Thyroid gland (tissue), 4 donors: ENCODE results near the gene ZNF143.

ENCODE experiments used
- POLR2A ChIP-seq, 2 donors: fragments of 450-650 bp; IDR thresholded peaks; one replicate each; pipeline ENCODE4 v1.6.1; 2017; ENCODE audit warnings: antibody characterized with exemption in 2 of 2, mild to moderate bottlenecking in 2 of 2, moderate library complexity in 1 of 2
- TF ChIP-seq, protein P1 (sequence below), 6 experiments: fragments of 200-600 bp in 3 of 6; fragments of 450-650 bp in 3 of 6; sonication (generic) in 3 of 6; IDR thresholded peaks; one replicate each; pipeline ENCODE4 v1.5.1; 2016 to 2019; ENCODE audit warnings: antibody characterized with exemption in 6 of 6, mild to moderate bottlenecking in 2 of 6, inconsistent platforms in 1 of 6, moderate library complexity in 1 of 6

DNA sequence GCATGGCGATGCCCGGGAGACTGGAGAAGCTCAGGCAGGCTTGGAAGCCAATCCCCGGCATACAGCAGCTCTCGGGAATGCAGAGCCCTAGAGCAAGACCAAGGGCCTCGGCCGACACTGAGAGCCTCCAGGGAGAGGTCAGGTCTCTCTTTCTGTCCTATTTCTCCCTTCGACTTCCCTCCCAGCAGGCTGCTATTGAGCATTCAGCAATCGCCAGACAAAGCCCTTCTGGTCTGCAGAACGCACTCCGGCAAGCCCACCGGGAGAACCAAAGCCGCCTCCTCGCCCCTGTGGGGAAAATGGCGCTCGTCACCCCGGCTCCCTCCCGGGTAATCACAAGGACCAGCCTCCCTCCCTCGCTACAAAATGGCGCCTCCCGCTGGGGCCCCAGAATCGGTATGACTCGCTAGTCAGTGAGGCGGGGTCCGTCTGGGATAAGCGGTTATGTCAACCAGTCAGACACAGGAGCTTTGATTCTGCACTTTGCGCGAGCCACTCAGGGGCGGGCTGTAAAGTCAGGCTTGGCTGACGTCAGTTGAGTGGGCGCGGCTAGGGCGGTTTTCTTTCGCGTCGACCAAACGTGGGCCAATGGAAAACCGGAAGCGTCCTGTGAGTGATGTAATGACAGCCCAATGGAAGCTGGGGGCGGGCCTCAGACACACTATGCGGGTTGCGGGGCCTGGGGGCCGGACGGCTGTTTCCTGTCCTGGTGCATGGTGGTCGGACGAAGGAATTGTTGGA is at the start of gene ZNF143:
- TF ChIP-seq, protein P1, sequence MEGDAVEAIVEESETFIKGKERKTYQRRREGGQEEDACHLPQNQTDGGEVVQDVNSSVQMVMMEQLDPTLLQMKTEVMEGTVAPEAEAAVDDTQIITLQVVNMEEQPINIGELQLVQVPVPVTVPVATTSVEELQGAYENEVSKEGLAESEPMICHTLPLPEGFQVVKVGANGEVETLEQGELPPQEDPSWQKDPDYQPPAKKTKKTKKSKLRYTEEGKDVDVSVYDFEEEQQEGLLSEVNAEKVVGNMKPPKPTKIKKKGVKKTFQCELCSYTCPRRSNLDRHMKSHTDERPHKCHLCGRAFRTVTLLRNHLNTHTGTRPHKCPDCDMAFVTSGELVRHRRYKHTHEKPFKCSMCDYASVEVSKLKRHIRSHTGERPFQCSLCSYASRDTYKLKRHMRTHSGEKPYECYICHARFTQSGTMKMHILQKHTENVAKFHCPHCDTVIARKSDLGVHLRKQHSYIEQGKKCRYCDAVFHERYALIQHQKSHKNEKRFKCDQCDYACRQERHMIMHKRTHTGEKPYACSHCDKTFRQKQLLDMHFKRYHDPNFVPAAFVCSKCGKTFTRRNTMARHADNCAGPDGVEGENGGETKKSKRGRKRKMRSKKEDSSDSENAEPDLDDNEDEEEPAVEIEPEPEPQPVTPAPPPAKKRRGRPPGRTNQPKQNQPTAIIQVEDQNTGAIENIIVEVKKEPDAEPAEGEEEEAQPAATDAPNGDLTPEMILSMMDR (IDR thresholded peaks at IDR 0.05): peak in 2 of 6 experiments; percentile 48 to 62
- TF ChIP-seq POLR2A (IDR thresholded peaks at IDR 0.05): peak; percentile 93 to 96
